GM19328 (cell line): ENCODE data around the gene ARHGAP6.
A peak's percentile ranks its signal among the peaks of the same experiment; 100 is the strongest.
"Not testable (repeated sequence)": the region's sequence is repeated elsewhere in the genome, so short reads cannot be mapped to it uniquely, and the experiment has no call there.

Experiments
- ATAC-seq: cut with Tn5 transposase; IDR thresholded peaks from one replicate; pipeline ENCODE4 v1.9.1; 2021; ENCODE audit warnings: mild to moderate bottlenecking, moderate library complexity; ENCODE audit not compliant: unreplicated experiment

Gene ARHGAP6

GRCh38 chrX:11648705-11649519 is 16.8 kb downstream of the ARHGAP6 start:
- ATAC-seq: no peak

GRCh38 chrX:11647138-11647537 is 18.6 kb downstream of the ARHGAP6 start:
- ATAC-seq: no peak

GRCh38 chrX:11641349-11642065 is 24.2 kb downstream of the ARHGAP6 start:
- ATAC-seq: no peak

GRCh38 chrX:11640089-11640488 is 25.6 kb downstream of the ARHGAP6 start:
- no peak for ATAC-seq

- no peak for ATAC-seq
Observed at GRCh38 chrX:11632732-11633131, 33.0 kb downstream of the ARHGAP6 start.

GRCh38 chrX:11629593-11630211 is 36.0 kb downstream of the ARHGAP6 start:
- no peak for ATAC-seq

- ATAC-seq: no peak
Observed at GRCh38 chrX:11628399-11628798, 37.3 kb downstream of the ARHGAP6 start.

GRCh38 chrX:11626351-11626750 is 39.4 kb downstream of the ARHGAP6 start:
- no peak for ATAC-seq

GRCh38 chrX:11619441-11619840 is 46.3 kb downstream of the ARHGAP6 start:
- ATAC-seq: no peak

- ATAC-seq: not testable (repeated sequence)
Observed at GRCh38 chrX:11614253-11614652, 51.5 kb downstream of the ARHGAP6 start.

- peak; percentile 51 for ATAC-seq
Observed at GRCh38 chrX:11611965-11612364, 53.8 kb downstream of the ARHGAP6 start.

GRCh38 chrX:11611161-11611560 is 54.6 kb downstream of the ARHGAP6 start:
- no peak for ATAC-seq

GRCh38 chrX:11609109-11609508 is 56.6 kb downstream of the ARHGAP6 start:
- no peak for ATAC-seq

- no peak for ATAC-seq
Observed at GRCh38 chrX:11606408-11606807, 59.3 kb downstream of the ARHGAP6 start.

GRCh38 chrX:11600578-11600977 is 65.1 kb downstream of the ARHGAP6 start:
- no peak for ATAC-seq

- ATAC-seq: no peak
Observed at GRCh38 chrX:11597479-11597878, 68.2 kb downstream of the ARHGAP6 start.

- no peak for ATAC-seq
Observed at GRCh38 chrX:11591723-11592346, 73.9 kb downstream of the ARHGAP6 start.

GRCh38 chrX:11589641-11590040 is 76.1 kb downstream of the ARHGAP6 start:
- ATAC-seq: no peak

- no peak for ATAC-seq
Observed at GRCh38 chrX:11588097-11588496, 77.6 kb downstream of the ARHGAP6 start.

- ATAC-seq: no peak
Observed at GRCh38 chrX:11585174-11585573, 80.5 kb downstream of the ARHGAP6 start.

- no peak for ATAC-seq
Observed at GRCh38 chrX:11580789-11581188, 84.9 kb downstream of the ARHGAP6 start.
